Measurements from ENCODE around the gene SLC39A2. TPM values are rescaled to one million over a fixed set of nuclear protein-coding genes. Genes with fewer than 3 reads are reported as not detected.
"Not testable (repeated sequence)": the region's sequence is repeated elsewhere in the genome, so short reads cannot be mapped to it uniquely, and the experiment has no call there.

SLC39A2 gene
- total and polyA plus RNA-seq, 9 donors = 0.04 to 0.61 TPM; not detected in 7

- no peak for DNase-seq
- Histone ChIP-seq H3K9me3 (replicated peaks; ENCODE audit: control insufficient read depth, low read depth, low read length) (no peaks in the 10 kb centered on the region), H3K4me1 (ENCODE audit: control insufficient read depth, insufficient read depth, low read length) (peaks cover 55% of the 10 kb centered on the region), H3K4me3 (ENCODE audit: low read length) (no peak overlapping the region), H3K36me3 (ENCODE audit: control insufficient read depth, insufficient read depth, low read length) (no peaks in the 10 kb centered on the region), H3K27ac (ENCODE audit: low read length) (no peak overlapping the region), H3K27me3 (ENCODE audit: control insufficient read depth, insufficient read depth, low read length) (no peaks in the 10 kb centered on the region)
- 83% methylated on average over 2 of the region's 7 CpGs for WGBS (ENCODE audit: insufficient coverage)
Measured at GRCh38 chr14:21036751-21037150, 37.7 kb downstream of the SLC39A2 start.

GRCh38 chr14:21037156-21037555 is 38.1 kb downstream of the SLC39A2 start:
- H3K4me1 ChIP-seq (ENCODE audit: control insufficient read depth, insufficient read depth, low read length) = peaks cover 52% of the 10 kb centered on the region
- no peaks in the 10 kb centered on the region for H3K36me3 ChIP-seq (ENCODE audit: control insufficient read depth, insufficient read depth, low read length)
- no peak for DNase-seq
- no peak overlapping the region for H3K4me3 ChIP-seq (ENCODE audit: low read length)
- no peak overlapping the region for H3K27ac ChIP-seq (ENCODE audit: low read length)
- H3K9me3 ChIP-seq (replicated peaks; ENCODE audit: control insufficient read depth, low read depth, low read length) = no peaks in the 10 kb centered on the region
- no CpG with 5 or more reads among the region's 3 CpGs for WGBS (ENCODE audit: insufficient coverage)
- H3K27me3 ChIP-seq (ENCODE audit: control insufficient read depth, insufficient read depth, low read length) = no peaks in the 10 kb centered on the region

GRCh38 chr14:21038441-21039422 is 39.6 kb downstream of the SLC39A2 start:
- peaks cover 50% of the 10 kb centered on the region for H3K4me1 ChIP-seq (ENCODE audit: control insufficient read depth, insufficient read depth, low read length)
- H3K9me3 ChIP-seq (replicated peaks; ENCODE audit: control insufficient read depth, low read depth, low read length) = no peaks in the 10 kb centered on the region
- DNase-seq = peak; percentile 98
- H3K27me3 ChIP-seq (ENCODE audit: control insufficient read depth, insufficient read depth, low read length) = no peaks in the 10 kb centered on the region
- 42% methylated on average over 3 of the region's 10 CpGs for WGBS (ENCODE audit: insufficient coverage)
- no peaks in the 10 kb centered on the region for H3K36me3 ChIP-seq (ENCODE audit: control insufficient read depth, insufficient read depth, low read length)
- H3K4me3 ChIP-seq (ENCODE audit: low read length) = no peak overlapping the region
- H3K27ac ChIP-seq (ENCODE audit: low read length) = peak overlapping the region; percentile 94

- no peaks in the 10 kb centered on the region for H3K27me3 ChIP-seq (ENCODE audit: control insufficient read depth, insufficient read depth, low read length)
- whole genome bisulfite sequencing (ENCODE audit: insufficient coverage) = 47% methylated on average over 6 of the region's 8 CpGs
- no peaks in the 10 kb centered on the region for H3K9me3 ChIP-seq (replicated peaks; ENCODE audit: control insufficient read depth, low read depth, low read length)
- peak; percentile 93 for DNase-seq
- no peaks in the 10 kb centered on the region for H3K36me3 ChIP-seq (ENCODE audit: control insufficient read depth, insufficient read depth, low read length)
- H3K4me1 ChIP-seq (ENCODE audit: control insufficient read depth, insufficient read depth, low read length) = peaks cover 44% of the 10 kb centered on the region
- H3K4me3 ChIP-seq (ENCODE audit: low read length) = no peak overlapping the region
- H3K27ac ChIP-seq (ENCODE audit: low read length) = peak overlapping the region; percentile 94
Measured at GRCh38 chr14:21039585-21040369, 40.7 kb downstream of the SLC39A2 start.

- Histone ChIP-seq H3K27me3 (ENCODE audit: control insufficient read depth, insufficient read depth, low read length) (no peaks in the 10 kb centered on the region), H3K27ac (ENCODE audit: low read length) (no peak overlapping the region), H3K9me3 (replicated peaks; ENCODE audit: control insufficient read depth, low read depth, low read length) (no peaks in the 10 kb centered on the region), H3K4me3 (ENCODE audit: low read length) (no peak overlapping the region), H3K36me3 (ENCODE audit: control insufficient read depth, insufficient read depth, low read length) (no peaks in the 10 kb centered on the region), H3K4me1 (ENCODE audit: control insufficient read depth, insufficient read depth, low read length) (peaks cover 44% of the 10 kb centered on the region)
- WGBS (ENCODE audit: insufficient coverage) = 75% methylated on average over 7 of the region's 8 CpGs
- no peak for DNase-seq
Measured at GRCh38 chr14:21040370-21040925, 41.4 kb downstream of the SLC39A2 start.

GRCh38 chr14:21040941-21041340 is 41.8 kb downstream of the SLC39A2 start:
- H3K27me3 ChIP-seq (ENCODE audit: control insufficient read depth, insufficient read depth, low read length); H3K4me3 ChIP-seq (ENCODE audit: low read length); H3K36me3 ChIP-seq (ENCODE audit: control insufficient read depth, insufficient read depth, low read length); H3K27ac ChIP-seq (ENCODE audit: low read length); DNase-seq; H3K9me3 ChIP-seq (replicated peaks; ENCODE audit: control insufficient read depth, low read depth, low read length): not testable (repeated sequence)
- WGBS (ENCODE audit: insufficient coverage) = 86% methylated on average over 3 of the region's 3 CpGs
- H3K4me1 ChIP-seq (ENCODE audit: control insufficient read depth, insufficient read depth, low read length) = peaks cover 44% of the 10 kb centered on the region

GRCh38 chr14:21041676-21042433 is 42.8 kb downstream of the SLC39A2 start, which contains the start of gene RNASE7:
TSS of gene RNASE7 (plus strand) at chr14:21042362. CDS start at chr14:21042993, 631 bp downstream.
- 77% methylated on average over 8 of the region's 11 CpGs for WGBS (ENCODE audit: insufficient coverage)
- H3K27ac ChIP-seq (ENCODE audit: low read length) = no peak within 1 kb of the TSS
- no peaks in the 10 kb centered on the region for H3K36me3 ChIP-seq (ENCODE audit: control insufficient read depth, insufficient read depth, low read length)
- no peak for DNase-seq
- H3K9me3 ChIP-seq (replicated peaks; ENCODE audit: control insufficient read depth, low read depth, low read length) = no peaks in the 10 kb centered on the region
- no peak within 1 kb of the TSS for H3K4me3 ChIP-seq (ENCODE audit: low read length)
- peaks cover 41% of the 10 kb centered on the region for H3K4me1 ChIP-seq (ENCODE audit: control insufficient read depth, insufficient read depth, low read length)
- H3K27me3 ChIP-seq (ENCODE audit: control insufficient read depth, insufficient read depth, low read length) = no peaks in the 10 kb centered on the region

- H3K9me3 ChIP-seq (replicated peaks; ENCODE audit: control insufficient read depth, low read depth, low read length) = no peaks in the 10 kb centered on the region
- DNase-seq = no peak
- peaks cover 35% of the 10 kb centered on the region for H3K4me1 ChIP-seq (ENCODE audit: control insufficient read depth, insufficient read depth, low read length)
- H3K4me3 ChIP-seq (ENCODE audit: low read length) = no peak overlapping the region
- no peaks in the 10 kb centered on the region for H3K27me3 ChIP-seq (ENCODE audit: control insufficient read depth, insufficient read depth, low read length)
- no peaks in the 10 kb centered on the region for H3K36me3 ChIP-seq (ENCODE audit: control insufficient read depth, insufficient read depth, low read length)
- 71% methylated on average over 6 of the region's 8 CpGs for WGBS (ENCODE audit: insufficient coverage)
- no peak overlapping the region for H3K27ac ChIP-seq (ENCODE audit: low read length)
Measured at GRCh38 chr14:21042918-21043317, 43.8 kb downstream of the SLC39A2 start.

GRCh38 chr14:21043387-21043973 is 44.4 kb downstream of the SLC39A2 start:
- Histone ChIP-seq H3K27me3 (ENCODE audit: control insufficient read depth, insufficient read depth, low read length) (no peaks in the 10 kb centered on the region), H3K4me3 (ENCODE audit: low read length) (no peak overlapping the region), H3K36me3 (ENCODE audit: control insufficient read depth, insufficient read depth, low read length) (no peaks in the 10 kb centered on the region), H3K4me1 (ENCODE audit: control insufficient read depth, insufficient read depth, low read length) (peaks cover 29% of the 10 kb centered on the region), H3K27ac (ENCODE audit: low read length) (no peak overlapping the region), H3K9me3 (replicated peaks; ENCODE audit: control insufficient read depth, low read depth, low read length) (no peaks in the 10 kb centered on the region)
- WGBS (ENCODE audit: insufficient coverage) = no CpG with 5 or more reads among the region's 2 CpGs
- no peak for DNase-seq
